Ecto neural progenitor cell (in vitro differentiated cells): Measurements from ENCODE around the gene CASP3.
"Not testable (repeated sequence)": the region's sequence is repeated elsewhere in the genome, so short reads cannot be mapped to it uniquely, and the experiment has no call there.

ENCODE experiments used
- DNase-seq: peaks from one replicate; pipeline ENCODE4 v3.0.0-alpha.2; 2018; ENCODE audit warnings: low spot score

CASP3 gene

DNA sequence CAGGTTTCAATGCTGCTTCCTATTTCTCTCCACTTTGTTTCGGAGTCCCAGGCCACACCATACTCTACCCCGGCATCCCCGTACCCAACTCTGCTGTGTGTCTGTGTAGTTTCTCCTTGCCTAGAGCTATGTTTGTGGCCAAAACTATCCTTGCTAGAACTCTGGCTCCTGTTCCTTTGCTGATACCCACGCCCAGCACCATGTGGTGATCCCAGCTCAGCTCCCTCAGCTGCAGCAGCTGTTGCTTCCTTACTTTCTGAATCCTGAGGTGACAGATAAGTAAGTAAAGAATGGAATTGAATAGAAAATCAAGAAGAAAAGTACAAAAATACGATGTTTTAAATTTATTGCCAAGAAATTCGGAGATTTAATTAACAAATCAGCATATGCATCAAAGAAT lies 55.8 kb downstream of the CASP3 start:
- DNase-seq, result no peak

DNA sequence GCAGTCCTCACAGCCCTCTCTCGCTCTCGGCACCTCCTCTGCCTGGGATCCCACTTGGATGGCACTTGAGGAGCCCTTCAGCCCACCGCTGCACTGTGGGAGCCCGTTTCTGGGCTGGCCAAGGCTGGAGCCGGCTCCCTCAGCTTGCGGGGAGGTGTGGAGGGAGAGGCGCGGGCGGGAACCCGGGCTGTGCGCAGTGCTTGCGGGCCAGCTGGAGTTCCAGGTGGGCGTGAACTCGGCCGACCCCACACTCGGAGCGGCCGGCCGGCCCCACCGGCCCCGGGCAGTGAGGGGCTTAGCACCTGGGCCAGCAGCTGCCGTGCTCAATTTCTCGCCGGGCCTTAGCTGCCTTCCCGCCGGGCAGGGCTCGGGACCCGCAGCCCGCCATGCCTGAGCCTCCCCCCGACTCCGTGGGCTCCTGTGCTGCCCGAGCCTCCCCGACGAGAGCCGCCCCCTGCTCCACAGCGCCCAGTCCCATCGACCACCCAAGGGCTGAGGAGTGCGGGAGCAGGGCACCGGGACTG lies 57.4 kb downstream of the CASP3 start:
- DNase-seq, result not testable (repeated sequence)

DNA sequence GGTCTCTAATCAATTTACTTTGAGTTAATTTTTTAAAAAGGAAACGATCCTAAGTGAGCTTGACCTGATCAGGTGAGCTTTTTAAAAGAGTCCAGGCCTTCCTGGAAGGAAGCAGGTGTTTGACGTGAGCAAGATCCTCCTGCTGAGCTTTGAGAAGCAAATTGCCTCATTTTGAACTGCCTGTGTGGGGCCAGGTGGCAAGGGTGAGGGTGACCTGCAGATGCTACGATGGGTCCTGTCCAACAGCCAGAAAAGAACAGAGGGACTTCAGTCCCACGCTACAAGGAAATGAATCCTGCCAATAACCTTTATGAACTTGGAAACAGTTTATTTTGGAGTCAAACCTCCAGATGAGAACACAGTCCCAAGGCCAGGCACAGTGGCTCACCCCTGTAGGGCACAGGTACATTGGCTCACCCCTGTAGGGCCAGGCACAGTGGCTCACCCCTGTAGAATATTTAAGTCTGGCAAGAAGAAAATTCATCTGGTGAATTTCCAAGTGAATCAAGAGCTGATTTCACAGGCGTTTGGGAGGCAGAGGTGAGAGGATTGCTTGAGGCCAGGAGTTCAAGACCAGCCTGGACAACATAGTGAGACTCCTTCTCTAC lies 58.1 kb downstream of the CASP3 start:
- DNase-seq, result no peak

DNA sequence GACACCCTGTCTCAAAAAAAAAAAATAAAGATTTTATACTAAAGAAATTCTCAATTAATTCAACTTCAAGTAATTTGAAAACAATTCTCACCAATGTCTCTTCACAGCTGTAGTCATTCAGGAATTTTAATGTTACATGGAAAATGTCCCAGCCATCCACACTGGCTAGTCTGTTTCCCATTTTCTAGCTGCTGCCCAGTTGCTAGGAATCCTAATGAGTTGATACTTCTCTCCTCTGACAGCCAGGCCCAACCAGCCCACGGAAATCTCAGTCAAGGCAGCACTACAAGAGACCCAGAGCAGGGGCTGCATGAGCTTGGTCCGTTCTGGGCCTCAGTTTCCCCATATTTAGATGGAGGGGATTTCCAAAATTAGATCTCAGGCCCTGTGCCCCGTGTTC lies 59.1 kb downstream of the CASP3 start:
- no peak for DNase-seq

DNA sequence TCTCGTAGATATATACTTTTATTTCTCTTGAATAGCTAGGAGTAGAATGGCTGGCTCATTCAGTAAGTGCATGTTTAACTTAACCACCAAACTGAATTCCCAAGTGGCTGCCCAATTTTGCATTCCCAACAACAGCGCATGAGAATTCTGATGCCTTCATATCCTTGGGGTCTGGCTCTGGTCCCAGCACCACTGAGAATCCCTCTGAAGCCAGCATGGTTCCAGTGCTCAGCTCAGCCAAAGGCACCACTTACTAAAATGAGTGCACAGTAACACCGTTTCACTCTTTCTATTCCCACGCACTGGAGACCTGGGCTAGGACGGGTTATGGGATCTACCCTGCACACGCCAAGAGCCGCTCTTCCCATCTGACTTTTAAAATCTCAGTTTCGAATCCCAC lies 60.4 kb downstream of the CASP3 start:
- DNase-seq, result no peak

DNA sequence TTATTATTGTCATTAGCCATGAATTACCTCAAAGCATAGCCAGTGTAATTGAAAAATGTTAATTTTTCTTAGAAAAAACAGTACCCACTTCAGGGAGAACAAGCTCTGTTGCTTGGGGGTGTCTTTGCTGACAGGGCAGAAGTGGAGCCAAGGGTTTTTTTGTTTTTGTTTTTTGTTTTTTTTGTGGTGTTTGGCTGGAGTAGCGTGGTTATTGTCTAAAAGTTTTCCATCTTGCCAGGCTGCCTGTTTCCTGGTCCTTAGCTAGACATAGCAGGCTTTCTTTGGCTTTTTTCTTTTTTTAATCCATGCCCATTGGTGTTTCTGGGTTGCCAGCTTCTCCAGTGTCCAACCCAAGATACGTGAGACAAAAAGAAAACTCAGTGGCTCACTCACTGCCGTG lies 61.5 kb downstream of the CASP3 start:
- no peak for DNase-seq

DNA sequence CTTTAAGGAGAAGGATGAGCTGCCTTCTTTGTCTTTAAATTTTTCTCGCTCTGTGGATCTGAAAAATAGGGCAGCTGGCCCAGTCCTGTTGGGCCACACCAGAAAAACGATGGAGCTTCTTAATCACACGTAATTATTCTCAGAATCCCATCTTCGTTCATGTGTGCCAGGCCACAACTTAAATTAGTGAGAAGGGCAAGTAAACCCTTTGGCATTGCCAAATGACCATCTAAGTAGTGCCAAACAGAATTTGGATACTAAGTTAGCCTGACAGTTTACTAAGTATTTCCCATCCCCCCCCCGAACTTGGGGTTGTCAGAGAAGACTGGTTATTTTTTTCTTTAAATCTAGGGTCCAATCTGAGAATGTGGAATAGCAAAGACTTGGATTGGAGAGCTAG lies 62.0 kb downstream of the CASP3 start:
- no peak for DNase-seq

DNA sequence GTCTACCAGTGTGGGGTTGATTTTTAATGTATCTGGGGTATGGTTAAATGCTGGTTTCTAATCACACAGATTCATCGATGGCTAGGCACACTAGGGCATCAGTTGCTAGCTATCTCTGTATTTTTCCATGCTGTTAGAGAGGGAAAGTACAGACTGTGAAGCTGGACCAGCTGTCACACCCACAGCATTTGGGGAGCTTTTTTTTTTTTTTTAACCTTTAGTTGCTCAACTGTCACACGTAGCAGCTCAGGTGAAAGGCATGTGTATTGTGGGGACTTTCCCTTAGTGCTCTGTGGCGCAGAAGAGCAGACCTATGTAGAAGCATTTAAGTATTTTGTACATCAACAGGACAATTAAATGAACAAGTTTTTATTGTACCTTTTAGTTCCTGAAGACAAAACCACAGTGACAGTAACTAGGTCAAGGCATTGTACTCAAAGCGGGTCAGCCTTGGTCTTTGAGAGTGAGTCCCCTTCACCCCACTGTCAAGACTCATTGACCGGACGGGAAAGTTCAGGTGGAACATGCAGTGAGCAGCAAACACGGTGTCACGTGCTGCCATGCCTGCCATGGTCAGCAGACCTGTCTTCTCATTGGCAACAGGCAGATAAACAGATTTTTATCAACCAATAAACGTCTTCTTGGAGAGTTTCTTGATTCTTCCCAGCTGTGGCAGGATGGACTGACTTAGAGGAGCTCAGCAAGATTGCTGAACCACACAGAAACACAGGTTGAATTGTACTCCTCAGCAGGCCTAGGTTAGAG lies 65.3 kb downstream of the CASP3 start:
- no peak for DNase-seq
